GM19043 (cell line): ENCODE measurements around the gene PTPRF.

Experiments used
- ATAC-seq: cut with Tn5 transposase; IDR thresholded peaks from one replicate; pipeline ENCODE4 v1.9.1; 2021; ENCODE audit warnings: low read depth; ENCODE audit not compliant: unreplicated experiment

The PTPRF gene

GRCh38 chr1:43512133-43512532, 18.6 kb upstream of the PTPRF start:
- no peak for ATAC-seq

GRCh38 chr1:43512681-43513080, 18.0 kb upstream of the PTPRF start:
- no peak for ATAC-seq

GRCh38 chr1:43513471-43514173, 17.1 kb upstream of the PTPRF start:
- ATAC-seq = no peak

- no peak for ATAC-seq
Measured at GRCh38 chr1:43518935-43519686, 11.6 kb upstream of the PTPRF start.

GRCh38 chr1:43520100-43520778, 10.4 kb upstream of the PTPRF start:
- ATAC-seq = no peak

GRCh38 chr1:43521078-43521477, 9.6 kb upstream of the PTPRF start:
- ATAC-seq = no peak

GRCh38 chr1:43521756-43522155, 8.9 kb upstream of the PTPRF start:
- no peak for ATAC-seq

- ATAC-seq = no peak
Measured at GRCh38 chr1:43522431-43522775, 8.3 kb upstream of the PTPRF start.

GRCh38 chr1:43522776-43523480, 7.8 kb upstream of the PTPRF start:
- no peak for ATAC-seq

GRCh38 chr1:43524804-43525203, 5.9 kb upstream of the PTPRF start:
- ATAC-seq = no peak

GRCh38 chr1:43526002-43526401, 4.7 kb upstream of the PTPRF start:
- no peak for ATAC-seq

GRCh38 chr1:43527111-43527878, 3.4 kb upstream of the PTPRF start:
- ATAC-seq = no peak

- no peak for ATAC-seq
Measured at GRCh38 chr1:43529206-43529731, 1.4 kb upstream of the PTPRF start.

GRCh38 chr1:43531107-43531905, 623 bp downstream of the PTPRF start:
- ATAC-seq = no peak

- no peak for ATAC-seq
Measured at GRCh38 chr1:43531906-43532584, 1.4 kb downstream of the PTPRF start.

GRCh38 chr1:43532716-43533115, 2.0 kb downstream of the PTPRF start:
- no peak for ATAC-seq

- ATAC-seq = no peak
Measured at GRCh38 chr1:43533584-43533983, 2.9 kb downstream of the PTPRF start.

- no peak for ATAC-seq
Measured at GRCh38 chr1:43534256-43534655, 3.6 kb downstream of the PTPRF start.
